Left colon (tissue), 2 donors: ENCODE data around the gene RNF152. TPM values are rescaled to one million over a fixed set of nuclear protein-coding genes. Genes with fewer than 3 reads are reported as not detected.
"Not testable (repeated sequence)": the region's sequence is repeated elsewhere in the genome, so short reads cannot be mapped to it uniquely, and the experiment has no call there.

ENCODE experiments used
- ATAC-seq: fragments of 200-7000 bp; cut with Tn5 transposase; one replicate; pipeline ENCODE4 v1.9.1; 2020; ENCODE audit warnings: mild to moderate bottlenecking, moderate library complexity
- DNase-seq, 2 donors: peaks; one replicate each; pipeline ENCODE4 v3.0.0-alpha.2; 2020
- intact Hi-C, 2 donors: fragments of 100-400 bp; cut with DNase I in 1 of 2; cut with micrococcal nuclease in 1 of 2; formaldehyde crosslinking; loops; one replicate each; pipeline versions ENCODE4 v1.11.2 to v1.14.0; 2022; cut with DNase I, micrococcal nuclease
- total RNA-seq, 2 donors: library from RNA; stranded (reverse); fragmentation: NEBNext Ultra II Directional; extraction: Animal tissue kit (Norgen Biotek cat#: 25700); gene quantifications; one replicate each; pipeline ENCODE4 v1.2.1, GENCODE V29; 2021
- donor health status: DM: no; HTN: no; CAD: no.
- donor health status: DM: yes; HTN: yes; CAD: no.

RNF152 gene
- total RNA-seq, 2 donors from 2014 or later, result 80.9 to 103 TPM

DNA sequence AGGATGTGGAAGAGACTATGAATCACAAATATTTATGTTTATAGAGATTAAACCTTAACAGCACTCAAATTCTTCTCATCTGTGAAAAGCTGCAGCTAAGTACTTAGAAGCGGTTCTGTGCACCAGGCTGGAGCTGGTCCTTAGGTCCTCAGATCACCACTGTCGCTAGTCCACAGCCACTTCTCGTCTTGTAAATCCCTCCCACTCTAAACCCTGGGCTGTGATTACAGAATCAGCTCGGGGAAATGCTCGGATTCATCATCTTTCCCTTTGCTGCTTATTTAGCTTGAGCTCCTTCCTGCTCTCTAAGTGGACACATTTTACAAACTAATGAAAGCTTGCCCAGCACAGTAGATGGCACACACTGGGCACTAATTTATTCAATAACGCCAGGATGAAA is 61.7 kb downstream of the RNF152 start:
- intact Hi-C loops, result no loop called here
- DNase-seq, result no peak
- ATAC-seq, result no peak

DNA sequence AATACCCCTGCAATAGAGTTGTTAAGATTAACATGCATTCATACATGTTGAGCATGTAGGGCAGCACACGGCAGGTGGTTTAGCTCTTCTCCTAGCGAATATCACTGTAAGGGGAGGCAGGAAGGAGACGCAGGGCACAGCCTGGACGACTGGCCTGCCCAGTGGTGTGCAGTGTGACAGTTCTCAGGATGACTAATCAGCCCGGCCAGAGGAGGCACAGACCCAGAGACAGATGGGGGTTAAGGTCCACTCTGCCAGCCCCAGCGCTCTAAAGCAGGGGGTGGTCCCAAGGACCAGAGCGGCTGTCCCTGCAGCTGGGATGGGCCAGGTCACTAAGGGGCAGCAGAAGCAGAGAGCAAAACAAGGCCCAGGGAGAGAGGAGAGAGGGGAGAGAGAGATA is 63.7 kb downstream of the RNF152 start:
- no peak for DNase-seq
- intact Hi-C loops, result no loop called here

DNA sequence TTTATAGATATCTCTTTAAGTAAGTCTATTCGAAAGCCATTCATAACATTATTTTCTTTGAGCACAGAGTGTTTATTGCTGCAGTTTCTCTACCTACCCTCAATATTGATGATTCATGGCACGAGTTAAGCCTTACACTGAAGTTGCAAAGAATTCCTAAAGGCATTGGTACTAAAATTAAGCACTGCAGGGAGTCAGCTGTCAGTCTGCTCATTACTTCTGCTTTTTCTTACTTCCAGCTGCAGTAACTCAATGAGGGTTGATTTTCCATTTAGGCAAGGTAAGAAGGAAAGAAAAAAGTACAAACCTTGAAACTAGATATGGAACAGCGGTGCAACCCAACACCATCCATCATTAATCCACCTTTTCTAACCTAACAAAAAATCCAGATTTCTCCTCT is 65.2 kb downstream of the RNF152 start:
- ATAC-seq (no peak), DNase-seq (no peak)
- intact Hi-C loops, result no loop called here

More for the DNA sequence above, 63.7 kb downstream of the RNF152 start:
- peak; percentile 24 for ATAC-seq

DNA sequence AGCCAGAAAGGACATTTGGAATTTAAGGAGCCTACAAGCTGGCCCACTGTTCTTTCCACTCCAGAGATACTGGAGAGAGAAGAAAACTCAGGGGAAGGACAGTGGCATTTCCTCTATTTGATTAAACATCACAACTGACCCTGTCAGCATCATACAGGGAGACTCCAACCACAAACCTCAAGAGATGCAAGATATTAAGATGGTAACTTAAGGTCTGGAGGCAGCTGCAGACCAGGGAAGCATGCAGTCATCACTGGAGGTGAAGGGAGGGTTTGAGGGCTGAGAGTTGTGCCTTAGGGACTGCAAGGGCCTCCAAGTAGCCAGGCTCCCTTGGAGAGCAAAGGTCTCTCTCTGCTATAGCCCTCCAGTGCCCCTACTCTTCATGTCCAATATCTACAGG is 67.4 kb downstream of the RNF152 start:
- DNase-seq (no peak), ATAC-seq (no peak)
- intact Hi-C loops, result no loop called here

DNA sequence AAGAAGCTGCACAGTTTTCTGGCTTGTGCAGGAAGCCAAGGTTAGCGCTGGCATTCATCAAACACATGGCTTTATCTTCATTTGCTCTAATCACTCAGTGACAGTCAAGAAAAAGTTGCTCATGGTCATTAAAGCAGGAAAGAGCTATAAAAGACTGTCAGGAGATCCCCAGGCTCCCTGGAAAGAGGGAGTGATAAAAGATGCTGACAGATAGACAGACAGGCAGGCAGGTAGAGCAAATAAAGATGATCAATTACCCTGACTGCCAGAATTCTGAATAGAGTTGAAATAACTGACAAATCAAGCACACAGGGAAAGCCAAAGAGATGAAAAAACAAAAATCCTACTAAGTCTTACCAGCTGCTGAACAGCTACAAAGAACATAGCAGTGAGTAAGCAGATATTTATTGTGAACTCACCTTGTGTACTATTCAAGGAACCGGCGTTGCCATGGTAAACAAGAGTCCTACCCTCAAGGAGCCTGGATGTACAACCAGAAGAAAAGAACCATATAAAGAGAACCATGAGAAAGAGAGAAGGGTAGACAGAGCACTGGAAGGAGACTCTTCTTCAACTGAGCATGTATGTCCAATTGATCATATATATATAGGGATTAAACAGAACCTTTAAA is 68.0 kb downstream of the RNF152 start:
- intact Hi-C loops, result no loop called here
- DNase-seq (no peak), ATAC-seq (no peak)

DNA sequence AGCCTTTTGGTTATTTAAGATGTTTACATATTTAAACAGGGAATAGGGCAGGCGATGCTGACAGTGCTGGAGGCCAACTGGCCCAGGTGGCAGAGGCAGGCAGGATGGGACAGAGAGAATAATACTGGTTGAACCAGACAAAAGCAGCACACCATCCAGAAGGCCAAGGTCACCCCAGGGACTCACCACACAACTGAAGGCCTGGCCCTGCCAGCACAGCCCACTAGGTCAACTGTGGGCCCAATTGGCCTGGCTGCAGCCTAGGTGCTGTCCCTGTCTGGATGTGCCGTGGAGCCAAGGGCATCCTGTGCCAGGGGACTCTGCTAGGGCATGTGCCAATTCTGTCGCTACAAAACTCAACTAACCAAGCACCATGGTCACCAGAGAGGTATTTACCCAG is 69.2 kb downstream of the RNF152 start:
- DNase-seq (no peak), ATAC-seq (no peak)
- intact Hi-C loops, result no loop called here

DNA sequence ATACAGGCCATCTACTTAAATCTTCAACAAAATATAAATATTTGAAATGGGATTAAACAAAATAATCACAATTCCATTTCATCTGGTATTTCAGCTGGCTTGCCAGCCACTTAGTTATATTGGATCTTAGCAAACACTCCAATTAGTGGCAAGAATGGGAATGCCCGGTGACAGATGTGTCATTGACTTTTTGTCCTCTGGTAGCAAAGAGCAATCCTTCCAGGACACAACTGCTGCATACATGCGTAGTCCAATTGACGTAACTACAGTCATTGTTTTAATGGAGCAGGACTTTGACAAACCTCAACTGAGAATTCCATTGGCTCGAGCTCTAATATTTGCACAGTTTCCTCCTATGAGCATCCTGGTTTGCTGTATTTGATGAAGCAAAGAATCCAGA is 69.9 kb downstream of the RNF152 start:
- intact Hi-C loops, result no loop called here
- no peak for ATAC-seq
- no peak for DNase-seq

DNA sequence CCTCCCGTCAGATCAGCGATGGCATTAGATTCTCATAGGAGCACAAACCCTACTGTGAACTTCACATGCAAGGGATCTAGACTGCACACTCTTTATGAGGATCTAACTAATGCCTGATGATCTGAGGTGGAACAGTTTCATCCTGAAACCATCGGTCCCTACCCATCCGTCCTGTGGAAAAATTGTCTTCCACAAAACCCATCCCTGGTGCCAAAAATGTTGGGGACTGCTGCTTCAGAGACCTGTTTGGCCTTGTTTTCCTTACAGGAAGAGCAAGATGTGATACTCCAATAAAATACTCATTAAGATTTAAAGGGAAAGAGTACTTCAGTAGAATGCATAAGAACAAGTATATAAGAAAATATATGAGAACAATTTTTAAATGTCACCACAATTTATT is 71.1 kb downstream of the RNF152 start:
- ATAC-seq (no peak), DNase-seq (no peak)
- intact Hi-C loops, result no loop called here

DNA sequence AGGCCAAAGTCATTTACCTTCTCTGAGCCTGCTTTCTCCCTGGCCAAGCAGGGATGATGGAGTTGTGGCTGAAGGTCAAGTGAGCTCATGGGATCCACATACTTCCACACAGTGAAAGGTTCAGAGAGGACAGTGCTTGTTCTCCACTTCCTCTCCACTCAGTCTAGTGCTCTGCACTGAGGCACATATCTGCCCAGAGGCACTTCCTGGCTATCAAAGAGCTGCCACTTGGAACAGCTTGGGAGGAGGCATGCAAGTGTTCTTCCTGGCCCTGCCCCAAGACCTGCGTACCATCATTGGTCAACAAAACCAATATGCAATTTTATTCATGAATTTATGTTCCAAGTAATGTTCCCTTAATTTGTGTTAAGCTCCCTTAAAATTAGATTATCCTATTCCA is 71.9 kb downstream of the RNF152 start:
- DNase-seq (no peak), ATAC-seq (peak; percentile 53)
- intact Hi-C loops, result no loop called here

DNA sequence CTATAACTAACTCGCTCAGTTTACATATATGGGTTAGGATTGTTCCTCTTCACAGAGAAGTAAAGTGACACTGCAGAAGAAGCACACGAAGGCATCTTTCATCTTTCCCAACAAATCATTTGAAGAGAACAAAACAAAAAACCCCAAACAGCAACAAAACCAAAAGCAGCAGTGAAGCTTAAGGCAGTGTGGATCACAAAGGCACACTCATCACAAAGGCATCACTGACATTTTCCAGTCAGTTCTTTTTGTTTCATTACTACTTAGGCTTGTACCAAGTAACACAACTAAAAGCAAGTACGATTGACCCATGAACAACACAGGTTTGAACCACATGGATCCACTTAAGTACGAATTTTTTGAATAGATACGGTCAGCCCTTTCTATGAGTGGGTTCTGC is 75.7 kb downstream of the RNF152 start:
- ATAC-seq, result no peak
- no peak for DNase-seq
- intact Hi-C loops, result no loop called here

DNA sequence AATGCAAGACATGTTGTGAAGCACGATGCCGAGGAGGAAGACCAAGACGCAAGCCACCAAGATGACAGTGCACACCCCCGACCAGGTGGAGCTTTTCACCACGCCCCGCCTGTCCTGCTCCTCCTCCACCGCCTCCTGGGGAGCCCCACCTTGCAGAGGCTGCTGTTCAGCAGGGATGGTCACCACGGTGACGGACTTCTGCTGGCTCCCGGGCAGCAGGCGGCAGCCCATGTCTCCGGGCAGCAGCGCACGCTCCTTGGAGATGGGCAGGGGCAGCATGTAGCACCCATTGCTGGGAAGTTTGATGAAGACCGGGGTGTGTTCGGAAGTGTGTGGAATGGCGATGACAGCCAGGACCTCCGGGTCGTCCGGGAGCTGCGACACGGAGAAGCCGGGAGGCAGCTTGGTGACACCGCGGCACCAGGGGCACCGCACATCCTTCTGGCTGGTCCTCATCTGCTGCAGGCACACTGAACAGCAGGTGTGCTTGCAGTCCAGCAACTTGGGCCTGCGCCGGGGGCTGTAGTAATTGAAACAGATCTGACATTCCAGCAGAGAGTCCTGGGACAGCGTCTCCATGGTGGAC is 76.8 kb downstream of the RNF152 start:
- ATAC-seq (no peak), DNase-seq (no peak)
- intact Hi-C loops, result no loop called here

DNA sequence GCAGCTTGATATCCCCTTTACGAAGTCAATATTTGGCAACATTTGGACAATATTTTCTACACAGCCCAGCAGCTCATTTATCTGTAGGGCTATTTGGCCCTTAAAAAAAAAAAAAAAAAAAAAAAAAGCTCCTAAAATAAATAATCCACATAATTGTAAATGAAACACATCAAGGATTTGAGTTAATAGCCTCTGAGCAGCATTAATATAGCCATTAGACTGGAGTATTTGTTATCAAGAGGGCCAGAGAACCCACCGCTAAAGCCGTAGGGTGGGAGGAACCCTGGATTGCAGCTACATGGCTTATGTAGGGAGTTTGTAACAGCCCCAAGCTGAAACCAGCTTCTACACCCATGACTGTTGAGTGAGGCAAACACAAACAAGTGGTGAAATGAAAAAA is 84.5 kb downstream of the RNF152 start:
- intact Hi-C loops, result no loop called here
- no peak for ATAC-seq

DNA sequence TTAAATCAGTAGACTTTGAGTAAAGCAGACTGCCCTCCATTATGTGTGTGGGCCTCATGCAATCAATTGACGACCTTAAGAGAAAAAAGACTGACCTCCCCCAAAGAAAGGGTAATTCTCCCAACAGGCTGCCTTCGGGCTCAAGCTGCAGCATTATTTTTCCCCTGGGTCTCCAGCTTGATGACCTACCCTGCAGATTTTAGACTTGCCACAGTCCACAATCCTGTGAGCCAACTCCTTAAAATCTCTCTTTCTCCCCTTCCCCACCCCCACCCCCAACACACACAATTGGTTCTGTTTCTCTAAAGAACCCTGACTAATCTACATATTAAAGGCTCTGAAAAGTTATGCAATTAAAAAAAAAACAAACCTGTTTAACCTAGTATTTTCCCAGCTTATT is 89.4 kb downstream of the RNF152 start:
- intact Hi-C loops, result no loop called here
- ATAC-seq, result no peak

More for the DNA sequence above, 84.5 kb downstream of the RNF152 start:
- DNase-seq, result no peak

DNA sequence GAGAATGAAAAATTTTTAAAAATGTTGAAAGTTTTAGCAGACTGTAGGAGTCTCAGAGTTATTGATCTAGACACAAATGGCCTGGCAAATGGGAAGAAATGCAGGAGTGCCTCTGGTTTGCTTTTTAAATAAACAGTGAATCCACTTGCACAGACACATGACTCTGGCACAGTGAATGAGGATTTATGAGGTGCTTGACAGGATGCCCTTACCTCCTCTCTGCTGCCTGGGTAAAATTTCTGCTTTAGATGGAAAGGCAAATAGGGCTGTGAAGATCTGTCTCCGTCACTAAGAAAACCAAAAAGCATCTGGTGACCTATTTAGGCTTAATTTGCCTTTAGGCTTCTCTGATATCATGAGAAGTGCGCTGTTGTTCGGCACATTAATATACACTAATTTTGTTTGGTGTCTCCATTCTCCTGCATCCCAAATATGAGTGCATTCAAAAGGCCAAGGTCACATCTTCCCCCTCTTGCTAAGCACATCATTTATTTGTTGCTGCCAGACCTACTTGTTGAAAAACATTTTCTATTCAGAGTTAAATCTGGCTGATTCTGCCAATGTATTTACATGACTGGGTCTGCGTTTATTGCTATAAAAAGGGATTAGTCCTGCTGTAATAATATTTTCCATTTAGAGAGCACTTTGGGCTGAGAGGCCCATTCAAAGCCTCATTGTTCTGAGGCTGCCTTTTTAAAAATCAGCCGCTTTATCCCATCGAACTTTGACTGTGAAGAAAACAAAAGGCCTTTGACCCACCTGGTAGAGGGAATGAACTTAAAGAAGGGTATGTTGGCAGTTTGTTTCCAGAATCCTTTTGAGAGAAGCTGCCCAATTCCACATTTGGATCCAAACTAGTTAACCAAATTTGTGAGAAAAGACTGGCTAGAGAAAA is 94.9 kb downstream of the RNF152 start:
- DNase-seq (no peak), ATAC-seq (no peak)
- intact Hi-C loops, result no loop called here

More for the DNA sequence above, 89.4 kb downstream of the RNF152 start:
- DNase-seq, result no peak

DNA sequence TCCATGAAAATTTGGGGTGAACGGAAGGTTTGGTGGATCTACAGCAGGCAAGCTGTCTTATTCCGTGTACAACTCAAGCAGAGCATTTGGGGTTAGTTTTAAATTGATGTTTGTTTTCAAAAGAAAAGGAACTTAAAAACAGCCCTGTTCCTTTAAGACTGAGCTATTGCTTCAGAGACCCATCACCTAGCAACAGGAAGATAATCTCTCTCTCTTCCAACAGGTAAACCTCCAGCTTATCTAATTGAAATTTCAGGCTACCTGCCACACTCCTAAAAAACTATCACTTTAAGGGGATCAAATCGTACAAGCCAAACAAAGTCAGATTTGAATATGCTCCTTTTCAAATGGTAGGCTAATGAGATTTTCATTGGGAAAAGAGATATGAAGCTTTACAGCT is 101.8 kb downstream of the RNF152 start:
- ATAC-seq (no peak), DNase-seq (no peak)
- intact Hi-C loops, result loop anchor here in 1 of 2 donors (5.0 kb wide), 1 partner anchor 51 kb away; no protein-coding TSS in a partner anchor

DNA sequence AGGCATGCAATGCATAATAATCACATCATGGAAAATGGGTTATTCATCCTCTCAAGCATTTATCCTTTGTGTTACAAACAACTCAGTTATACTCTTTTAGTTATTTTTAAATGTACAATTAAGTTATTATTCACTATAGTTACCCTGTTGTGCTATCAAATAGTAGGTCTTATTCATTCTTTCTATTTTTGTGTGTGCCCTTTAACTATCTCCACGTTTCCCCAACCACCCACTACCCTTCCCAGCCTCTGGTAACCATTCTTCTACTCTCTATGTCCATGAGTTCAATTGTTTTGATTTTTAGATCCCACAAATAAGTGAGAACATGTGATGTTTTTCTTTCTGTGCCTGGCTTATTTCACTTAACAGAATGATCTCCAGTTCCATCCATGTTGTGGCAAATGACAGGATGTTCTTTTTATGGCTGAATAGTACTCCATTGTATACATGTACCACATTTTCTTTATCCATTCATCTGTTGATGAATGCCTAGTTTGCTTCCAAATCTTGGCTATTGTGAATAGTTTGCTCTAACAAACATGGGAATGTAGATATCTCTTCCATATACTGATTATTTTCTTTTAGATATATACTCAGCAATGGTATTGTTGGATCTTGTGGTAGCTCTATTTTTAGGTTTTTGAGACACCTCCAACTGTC is 105.7 kb downstream of the RNF152 start:
- DNase-seq, result not testable (repeated sequence)

DNA sequence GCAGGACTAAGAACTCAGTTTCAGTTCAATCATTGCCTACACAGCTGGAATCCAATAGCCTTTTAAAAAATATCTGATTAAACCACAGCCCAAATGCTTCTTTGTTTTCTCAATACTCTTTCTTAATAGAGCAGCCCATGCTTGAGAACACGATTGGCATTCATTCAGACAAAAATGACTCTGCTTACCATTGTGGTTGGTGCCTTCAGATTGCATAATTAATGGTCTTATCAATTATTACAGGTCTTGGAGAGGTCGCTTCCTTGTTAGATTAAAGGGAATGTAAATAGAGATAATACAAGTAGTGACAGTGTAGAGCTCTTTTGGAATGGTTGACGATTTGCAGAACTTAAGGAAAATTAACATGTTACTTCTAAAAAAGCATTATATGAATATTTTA is 107.2 kb downstream of the RNF152 start:
- ATAC-seq (no peak), DNase-seq (no peak)
- intact Hi-C loops, result no loop called here

More for the DNA sequence above, 105.7 kb downstream of the RNF152 start:
- intact Hi-C loops, ATAC-seq: not testable (repeated sequence)

DNA sequence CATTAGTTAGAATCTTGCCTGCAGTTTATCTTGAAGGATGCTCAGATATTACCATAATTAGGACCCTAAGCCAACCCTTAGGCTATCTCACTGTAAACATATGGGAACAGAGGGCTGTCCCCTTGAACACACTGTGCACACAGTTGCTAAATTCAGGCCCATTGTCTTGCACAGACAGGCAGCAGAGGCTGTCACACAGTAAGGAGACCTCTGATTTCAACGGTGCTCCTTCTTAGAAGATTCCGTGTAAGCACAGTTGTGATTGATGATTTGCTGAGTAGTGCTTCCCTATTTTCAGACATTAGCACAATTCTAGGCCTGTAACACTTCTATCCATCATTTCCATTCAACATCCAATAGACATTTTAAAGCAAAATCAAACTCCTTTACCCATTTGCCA is 108.0 kb downstream of the RNF152 start:
- intact Hi-C loops, result no loop called here
- ATAC-seq (no peak), DNase-seq (no peak)

DNA sequence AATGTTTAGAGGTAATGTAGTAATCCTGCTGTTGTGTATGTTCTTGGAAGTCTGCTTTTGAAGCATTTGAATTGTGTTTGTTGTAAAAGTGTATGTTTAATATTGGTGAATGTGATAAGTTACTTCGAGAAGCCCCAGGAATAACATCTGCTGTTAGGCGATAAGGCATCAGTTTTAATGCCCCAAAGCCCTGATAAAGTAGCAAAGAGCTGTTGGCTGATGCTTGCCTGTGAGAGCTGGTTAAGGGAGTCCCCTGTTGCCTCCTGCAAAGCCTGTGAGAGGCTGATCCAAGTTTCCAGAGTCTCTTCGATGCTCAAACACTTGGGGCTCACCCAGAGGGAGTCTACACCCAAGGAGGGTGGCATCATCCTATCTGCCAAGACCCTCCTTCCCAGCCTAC is 110.3 kb downstream of the RNF152 start:
- intact Hi-C loops, result no loop called here
- no peak for ATAC-seq
- no peak for DNase-seq
